Hepatocyte (in vitro differentiated cells): ENCODE data around the gene STIP1. TPM values are rescaled to one million over a fixed set of nuclear protein-coding genes. Genes with fewer than 3 reads are reported as not detected.

ENCODE experiments used
- DNase-seq: peaks from one replicate; pipeline ENCODE4 v3.0.0-alpha.2; 2016; ENCODE audit warnings: low spot score
- H2AFZ ChIP-seq: fragments of 200-600 bp; sonication (generic); 2 replicates; pipeline ENCODE4 v1.6.0; 2016; ENCODE audit warnings: antibody characterized with exemption, mild to moderate bottlenecking
- H3K27ac ChIP-seq: fragments of 200-600 bp; sonication (generic); 2 replicates; pipeline ENCODE4 v1.5.1; 2016; ENCODE audit warnings: mild to moderate bottlenecking
- H3K27me3 ChIP-seq: fragments of 200-600 bp; sonication (generic); 2 replicates; pipeline ENCODE4 v1.6.1; 2016
- H3K36me3 ChIP-seq: fragments of 200-600 bp; sonication (generic); replicated peaks from 2 replicates; pipeline ENCODE4 v1.5.1; 2016; ENCODE audit warnings: low read depth; ENCODE audit not compliant: insufficient read depth
- H3K4me1 ChIP-seq: fragments of 200-600 bp; sonication (generic); 2 replicates; pipeline ENCODE4 v1.5.1; 2016; ENCODE audit warnings: mild to moderate bottlenecking, moderate library complexity; ENCODE audit not compliant: insufficient read depth
- H3K4me2 ChIP-seq: fragments of 200-600 bp; sonication (generic); 2 replicates; pipeline ENCODE4 v1.6.0; 2016
- H3K4me3 ChIP-seq: fragments of 200-600 bp; sonication (generic); 2 replicates; pipeline ENCODE4 v1.5.1; 2016; ENCODE audit warnings: mild to moderate bottlenecking
- H3K79me2 ChIP-seq: fragments of 200-600 bp; sonication (generic); 2 replicates; pipeline ENCODE4 v1.6.0; 2017; ENCODE audit warnings: mild to moderate bottlenecking
- H3K9me2 ChIP-seq: fragments of 200-600 bp; sonication (generic); replicated peaks from 2 replicates; pipeline ENCODE4 v1.6.0; 2017; ENCODE audit warnings: mild to moderate bottlenecking; ENCODE audit not compliant: insufficient read depth
- H3K9me3 ChIP-seq: fragments of 200-600 bp; sonication (generic); 2 replicates; pipeline ENCODE4 v1.5.1; 2016; ENCODE audit warnings: low read depth, mild to moderate bottlenecking
- H4K20me1 ChIP-seq: fragments of 200-600 bp; sonication (generic); 2 replicates; pipeline ENCODE4 v1.6.0; 2016; ENCODE audit warnings: mild to moderate bottlenecking; ENCODE audit not compliant: insufficient read depth, poor library complexity, severe bottlenecking
- EZH2 ChIP-seq: fragments of 200-600 bp; sonication (generic); IDR thresholded peaks from 2 replicates; pipeline ENCODE4 v1.6.1; 2016; ENCODE audit warnings: antibody characterized with exemption, mild to moderate bottlenecking, borderline replicate concordance
- EZH2phosphoT487 ChIP-seq: fragments of 200-600 bp; sonication (generic); IDR thresholded peaks from one replicate; pipeline ENCODE4 v1.6.1; 2018; ENCODE audit warnings: antibody characterized with exemption, mild to moderate bottlenecking, low read depth, moderate library complexity; ENCODE audit not compliant: unreplicated experiment, severe bottlenecking
- WGBS: methylation state at CpG from one replicate; pipeline ENCODE4 v1.1.6; 2016; ENCODE audit warnings: low lambda C conversion rate; ENCODE audit errors: missing lambda C conversion rate; 5-methylcytosine and 5-hydroxymethylcytosine counted together
- polyA plus RNA-seq: library from polyadenylated mRNA; unstranded; fragments of >200 nt; fragmentation: Nextera tagmentation; extraction: Ambion mirVana; gene quantifications from 2 replicates; pipeline ENCODE4 v1.2.1, GENCODE V29; 2016
- total RNA-seq: library from RNA; depleted of rRNA; stranded (reverse); fragments of >200 nt; gene quantifications from 2 replicates; pipeline ENCODE4 v1.2.3, GENCODE V29; 2014
- TF ChIP-seq, protein P1 (sequence below): fragments of 200-600 bp; sonication (generic); IDR thresholded peaks from 2 replicates; pipeline ENCODE4 v1.5.1; 2016; ENCODE audit warnings: antibody characterized with exemption, mild to moderate bottlenecking; ENCODE audit not compliant: poor library complexity

STIP1 gene
- total and polyA plus RNA-seq, 2 experiments from 2014 or later, result 113 to 131 TPM

- no peak overlapping the region for H2AFZ ChIP-seq
- TF ChIP-seq, protein P1, sequence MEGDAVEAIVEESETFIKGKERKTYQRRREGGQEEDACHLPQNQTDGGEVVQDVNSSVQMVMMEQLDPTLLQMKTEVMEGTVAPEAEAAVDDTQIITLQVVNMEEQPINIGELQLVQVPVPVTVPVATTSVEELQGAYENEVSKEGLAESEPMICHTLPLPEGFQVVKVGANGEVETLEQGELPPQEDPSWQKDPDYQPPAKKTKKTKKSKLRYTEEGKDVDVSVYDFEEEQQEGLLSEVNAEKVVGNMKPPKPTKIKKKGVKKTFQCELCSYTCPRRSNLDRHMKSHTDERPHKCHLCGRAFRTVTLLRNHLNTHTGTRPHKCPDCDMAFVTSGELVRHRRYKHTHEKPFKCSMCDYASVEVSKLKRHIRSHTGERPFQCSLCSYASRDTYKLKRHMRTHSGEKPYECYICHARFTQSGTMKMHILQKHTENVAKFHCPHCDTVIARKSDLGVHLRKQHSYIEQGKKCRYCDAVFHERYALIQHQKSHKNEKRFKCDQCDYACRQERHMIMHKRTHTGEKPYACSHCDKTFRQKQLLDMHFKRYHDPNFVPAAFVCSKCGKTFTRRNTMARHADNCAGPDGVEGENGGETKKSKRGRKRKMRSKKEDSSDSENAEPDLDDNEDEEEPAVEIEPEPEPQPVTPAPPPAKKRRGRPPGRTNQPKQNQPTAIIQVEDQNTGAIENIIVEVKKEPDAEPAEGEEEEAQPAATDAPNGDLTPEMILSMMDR, result no peak
- TF ChIP-seq EZH2 (no peak), EZH2phosphoT487 (no peak)
- H3K36me3 ChIP-seq, result no peaks in the 10 kb centered on the region
Measured at GRCh38 chr11:64176751-64177150, 9.2 kb upstream of the STIP1 start.

DNA sequence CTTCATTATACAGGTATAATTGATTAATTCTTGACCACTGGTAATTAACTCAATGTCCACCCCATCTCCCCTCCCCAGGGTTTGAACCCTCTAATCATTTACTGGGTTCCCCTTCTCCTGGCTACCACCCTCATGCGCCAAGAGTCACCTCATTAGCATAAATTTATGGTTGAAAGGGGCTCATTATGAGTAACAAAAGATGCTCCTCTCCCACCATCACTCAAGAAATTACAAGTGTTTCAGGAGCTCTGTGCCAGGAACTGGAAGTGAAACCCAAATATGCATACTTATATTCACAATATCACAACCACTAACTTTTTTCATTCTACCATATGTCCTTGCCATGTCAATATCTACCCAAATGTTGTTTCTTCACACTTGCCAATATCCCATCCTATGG, 7.8 kb upstream of the STIP1 start:
- 96% methylated on average over 1 of the region's 1 CpG for WGBS
- DNase-seq, result no peak
- no peak for TF ChIP-seq EZH2phosphoT487
- TF ChIP-seq EZH2, result no peak
- TF ChIP-seq, protein P1, result no peak
- H3K36me3 ChIP-seq, result no peaks in the 10 kb centered on the region
- peaks cover 7% of the 10 kb centered on the region for H3K79me2 ChIP-seq
- no peak overlapping the region for H3K4me2 ChIP-seq
- H2AFZ ChIP-seq, result no peak overlapping the region
- no peak overlapping the region for H3K27ac ChIP-seq
- H3K9me3 ChIP-seq, result no peaks in the 10 kb centered on the region
- no peak overlapping the region for H3K4me3 ChIP-seq
- H4K20me1 ChIP-seq, result no peaks in the 10 kb centered on the region
- H3K4me1 ChIP-seq, result peaks cover 16% of the 10 kb centered on the region
- no peaks in the 10 kb centered on the region for H3K27me3 ChIP-seq
- H3K9me2 ChIP-seq, result no peaks in the 10 kb centered on the region

More at GRCh38 chr11:64176751-64177150, 9.2 kb upstream of the STIP1 start:
- peaks cover 12% of the 10 kb centered on the region for H3K4me1 ChIP-seq
- no peak for DNase-seq
- H4K20me1 ChIP-seq, result no peaks in the 10 kb centered on the region
- H3K9me2 ChIP-seq, result no peaks in the 10 kb centered on the region
- no peaks in the 10 kb centered on the region for H3K79me2 ChIP-seq
- H3K4me2 ChIP-seq, result no peak overlapping the region
- WGBS, result 93% methylated on average over 8 of the region's 8 CpGs
- H3K4me3 ChIP-seq, result no peak overlapping the region
- H3K9me3 ChIP-seq, result no peaks in the 10 kb centered on the region
- no peak overlapping the region for H3K27ac ChIP-seq
- no peaks in the 10 kb centered on the region for H3K27me3 ChIP-seq

DNA sequence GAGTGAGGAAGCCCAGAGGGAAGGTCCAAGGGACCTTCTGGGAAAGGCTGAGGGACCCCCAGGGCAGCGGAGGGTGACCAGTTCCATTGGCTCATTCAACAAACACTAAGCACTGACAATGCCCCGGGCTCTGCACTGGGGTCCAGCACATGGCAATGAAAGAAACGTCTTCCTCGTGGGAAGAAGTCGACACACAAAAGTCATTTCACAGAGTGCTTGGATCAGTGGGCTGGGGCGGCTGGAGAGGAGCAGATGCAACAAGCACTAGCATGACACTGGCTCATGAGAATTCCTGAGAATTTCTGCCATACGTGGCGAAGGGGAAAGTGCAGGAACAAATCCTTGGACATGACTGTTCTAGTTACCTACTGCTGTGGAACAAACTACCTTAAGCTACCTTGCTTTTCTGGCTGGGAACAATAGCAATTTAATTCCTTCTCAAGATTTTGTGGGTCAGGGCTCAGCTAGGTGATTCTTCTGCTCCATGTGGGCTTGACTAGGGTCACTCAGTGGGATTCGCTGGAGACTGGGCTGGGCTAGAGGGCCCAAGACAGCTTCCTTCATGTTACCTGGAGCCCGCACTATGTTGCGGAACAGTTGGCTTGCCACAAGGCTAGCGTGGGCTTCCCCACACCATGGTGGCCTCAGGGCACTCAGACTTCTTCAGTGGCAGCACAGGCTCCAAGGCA, 6.9 kb upstream of the STIP1 start:
- no peaks in the 10 kb centered on the region for H3K36me3 ChIP-seq
- 97% methylated on average over 12 of the region's 12 CpGs for WGBS
- H3K4me3 ChIP-seq, result no peak overlapping the region
- H3K4me1 ChIP-seq, result peaks cover 16% of the 10 kb centered on the region
- no peak overlapping the region for H3K4me2 ChIP-seq
- no peaks in the 10 kb centered on the region for H4K20me1 ChIP-seq
- H3K27ac ChIP-seq, result no peak overlapping the region
- TF ChIP-seq, protein P1, result no peak
- TF ChIP-seq EZH2phosphoT487 (no peak), EZH2 (no peak)
- no peak overlapping the region for H2AFZ ChIP-seq
- H3K9me3 ChIP-seq, result no peaks in the 10 kb centered on the region
- no peaks in the 10 kb centered on the region for H3K27me3 ChIP-seq
- H3K9me2 ChIP-seq, result no peaks in the 10 kb centered on the region
- DNase-seq, result no peak
- H3K79me2 ChIP-seq, result peaks cover 16% of the 10 kb centered on the region
